22Rv1 (cell line): ENCODE results near the gene EDC4.

Experiments used
- ZFX ChIP-seq: fragments of 450-650 bp; IDR thresholded peaks from 2 replicates; pipeline ENCODE4 v1.6.1; 2017; ENCODE audit warnings: antibody characterized with exemption, borderline replicate concordance
- TF ChIP-seq, protein P1 (sequence below): fragments of 450-650 bp; IDR thresholded peaks from 2 replicates; pipeline ENCODE4 v1.5.1; 2017; ENCODE audit warnings: mild to moderate bottlenecking

DNA sequence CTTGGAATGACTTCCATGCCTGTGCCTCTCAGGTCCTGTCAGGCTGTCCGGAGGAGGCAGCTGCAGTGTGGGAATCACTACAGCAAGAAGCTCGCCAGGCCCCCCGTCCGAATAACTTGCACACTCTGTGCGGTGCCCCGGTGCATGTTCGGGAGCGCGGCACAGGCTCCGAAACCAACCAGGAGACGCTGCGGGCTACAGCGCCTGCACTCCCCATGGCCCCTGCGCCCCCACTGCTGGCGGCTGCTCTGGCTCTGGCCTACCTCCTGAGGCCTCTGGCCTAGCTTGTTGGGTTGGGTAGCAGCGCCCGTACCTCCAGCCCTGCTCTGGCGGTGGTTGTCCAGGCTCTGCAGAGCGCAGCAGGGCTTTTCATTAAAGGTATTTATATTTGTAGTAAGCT, 13.1 kb downstream of the EDC4 start:
- TF ChIP-seq, protein P1, sequence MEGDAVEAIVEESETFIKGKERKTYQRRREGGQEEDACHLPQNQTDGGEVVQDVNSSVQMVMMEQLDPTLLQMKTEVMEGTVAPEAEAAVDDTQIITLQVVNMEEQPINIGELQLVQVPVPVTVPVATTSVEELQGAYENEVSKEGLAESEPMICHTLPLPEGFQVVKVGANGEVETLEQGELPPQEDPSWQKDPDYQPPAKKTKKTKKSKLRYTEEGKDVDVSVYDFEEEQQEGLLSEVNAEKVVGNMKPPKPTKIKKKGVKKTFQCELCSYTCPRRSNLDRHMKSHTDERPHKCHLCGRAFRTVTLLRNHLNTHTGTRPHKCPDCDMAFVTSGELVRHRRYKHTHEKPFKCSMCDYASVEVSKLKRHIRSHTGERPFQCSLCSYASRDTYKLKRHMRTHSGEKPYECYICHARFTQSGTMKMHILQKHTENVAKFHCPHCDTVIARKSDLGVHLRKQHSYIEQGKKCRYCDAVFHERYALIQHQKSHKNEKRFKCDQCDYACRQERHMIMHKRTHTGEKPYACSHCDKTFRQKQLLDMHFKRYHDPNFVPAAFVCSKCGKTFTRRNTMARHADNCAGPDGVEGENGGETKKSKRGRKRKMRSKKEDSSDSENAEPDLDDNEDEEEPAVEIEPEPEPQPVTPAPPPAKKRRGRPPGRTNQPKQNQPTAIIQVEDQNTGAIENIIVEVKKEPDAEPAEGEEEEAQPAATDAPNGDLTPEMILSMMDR = no peak
- TF ChIP-seq ZFX = no peak
